ENCODE measurements around the gene FAM227B. TPM values are rescaled to one million over a fixed set of nuclear protein-coding genes. Genes with fewer than 3 reads are reported as not detected.
"Not testable (repeated sequence)": the region's sequence is repeated elsewhere in the genome, so short reads cannot be mapped to it uniquely, and the experiment has no call there.

The FAM227B gene
- total RNA-seq, 1 donor from 2014 or later: 25.1 TPM

DNA sequence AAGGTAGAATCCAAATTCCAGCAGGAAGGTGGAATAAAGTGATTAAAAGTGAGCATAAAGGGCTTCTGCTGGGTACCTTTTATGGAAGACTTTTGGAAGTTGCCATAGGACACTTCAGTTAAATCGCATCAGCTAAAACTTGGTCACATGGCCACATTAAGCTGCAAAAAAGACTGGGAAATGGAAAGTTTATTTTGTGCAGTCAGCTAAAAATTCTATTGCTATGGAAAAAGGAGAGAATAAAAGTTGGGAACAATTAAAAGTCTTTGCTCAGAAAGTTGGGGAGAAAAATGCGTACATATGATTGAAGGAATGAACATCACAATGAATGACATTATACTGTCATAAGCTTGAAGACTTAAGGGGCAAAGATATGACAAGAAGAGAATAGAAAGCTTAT, 148.3 kb downstream of the FAM227B start:
- no peak overlapping the region for H2AFZ ChIP-seq (replicated peaks)
- Mint-ChIP-seq H3K27me3 (ENCODE audit: insufficient read depth, low read depth) (no peaks in the 10 kb centered on the region), H3K4me1 (peaks cover 5% of the 10 kb centered on the region), H3K4me3 (no peak overlapping the region), H3K9me3 (no peaks in the 10 kb centered on the region), H3K27ac (no peak overlapping the region), H3K36me3 (no peaks in the 10 kb centered on the region)
- no peaks in the 10 kb centered on the region for H3K36me3 ChIP-seq
- no peak overlapping the region for H3K27ac ChIP-seq
- H3K4me2 ChIP-seq: no peak overlapping the region
- H3F3A ChIP-seq (ENCODE audit: low read depth): no peaks in the 10 kb centered on the region
- no peaks in the 10 kb centered on the region for H4K20me1 ChIP-seq (ENCODE audit: low read depth)
- no peaks in the 10 kb centered on the region for H3K9me3 ChIP-seq (ENCODE audit: low read depth)
- H3K9ac ChIP-seq: no peak overlapping the region
- H3K4me1 ChIP-seq: no peaks in the 10 kb centered on the region
- H3K4me3 ChIP-seq: no peak overlapping the region
- TF ChIP-seq EZH2 (IDR thresholded peaks at IDR 0.05) (no peak), EZH2phosphoT487 (IDR thresholded peaks at IDR 0.05) (no peak)
- TF ChIP-seq, protein P1, sequence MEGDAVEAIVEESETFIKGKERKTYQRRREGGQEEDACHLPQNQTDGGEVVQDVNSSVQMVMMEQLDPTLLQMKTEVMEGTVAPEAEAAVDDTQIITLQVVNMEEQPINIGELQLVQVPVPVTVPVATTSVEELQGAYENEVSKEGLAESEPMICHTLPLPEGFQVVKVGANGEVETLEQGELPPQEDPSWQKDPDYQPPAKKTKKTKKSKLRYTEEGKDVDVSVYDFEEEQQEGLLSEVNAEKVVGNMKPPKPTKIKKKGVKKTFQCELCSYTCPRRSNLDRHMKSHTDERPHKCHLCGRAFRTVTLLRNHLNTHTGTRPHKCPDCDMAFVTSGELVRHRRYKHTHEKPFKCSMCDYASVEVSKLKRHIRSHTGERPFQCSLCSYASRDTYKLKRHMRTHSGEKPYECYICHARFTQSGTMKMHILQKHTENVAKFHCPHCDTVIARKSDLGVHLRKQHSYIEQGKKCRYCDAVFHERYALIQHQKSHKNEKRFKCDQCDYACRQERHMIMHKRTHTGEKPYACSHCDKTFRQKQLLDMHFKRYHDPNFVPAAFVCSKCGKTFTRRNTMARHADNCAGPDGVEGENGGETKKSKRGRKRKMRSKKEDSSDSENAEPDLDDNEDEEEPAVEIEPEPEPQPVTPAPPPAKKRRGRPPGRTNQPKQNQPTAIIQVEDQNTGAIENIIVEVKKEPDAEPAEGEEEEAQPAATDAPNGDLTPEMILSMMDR (IDR thresholded peaks at IDR 0.05): no peak
- H3K79me2 ChIP-seq (ENCODE audit: low read depth): no peaks in the 10 kb centered on the region
- no peaks in the 10 kb centered on the region for H3K27me3 ChIP-seq
- no peak for DNase-seq (ENCODE audit: low spot score)

- no peak overlapping the region for H3K27ac ChIP-seq
- no peaks in the 10 kb centered on the region for H4K20me1 ChIP-seq (ENCODE audit: low read depth)
- H3K9ac ChIP-seq: no peak overlapping the region
- DNase-seq (ENCODE audit: low spot score): no peak
- no peaks in the 10 kb centered on the region for H3K79me2 ChIP-seq (ENCODE audit: low read depth)
- H3K4me1 Mint-ChIP-seq: peaks cover 5% of the 10 kb centered on the region
- no peaks in the 10 kb centered on the region for H3K27me3 Mint-ChIP-seq (ENCODE audit: insufficient read depth, low read depth)
- TF ChIP-seq, protein P1 (IDR thresholded peaks at IDR 0.05): no peak
- no peak for TF ChIP-seq EZH2 (IDR thresholded peaks at IDR 0.05)
- TF ChIP-seq EZH2phosphoT487 (IDR thresholded peaks at IDR 0.05): no peak
- H3K36me3 Mint-ChIP-seq: no peaks in the 10 kb centered on the region
- no peaks in the 10 kb centered on the region for H3K27me3 ChIP-seq
- H3F3A ChIP-seq (ENCODE audit: low read depth): no peaks in the 10 kb centered on the region
- no peak overlapping the region for H3K4me3 Mint-ChIP-seq
- H2AFZ ChIP-seq (replicated peaks): no peak overlapping the region
- H3K9me3 ChIP-seq (ENCODE audit: low read depth): no peaks in the 10 kb centered on the region
- H3K9me3 Mint-ChIP-seq: no peaks in the 10 kb centered on the region
- no peak overlapping the region for H3K4me3 ChIP-seq
- H3K4me1 ChIP-seq: no peaks in the 10 kb centered on the region
- H3K4me2 ChIP-seq: no peak overlapping the region
- H3K36me3 ChIP-seq: no peaks in the 10 kb centered on the region
- H3K27ac Mint-ChIP-seq: no peak overlapping the region
Measured at GRCh38 chr15:49471733-49472132, 148.9 kb downstream of the FAM227B start.

GRCh38 chr15:49471248-49471647, 149.4 kb downstream of the FAM227B start:
- DNase-seq (ENCODE audit: low spot score): peak; percentile 23
- H3K27me3 Mint-ChIP-seq (ENCODE audit: insufficient read depth, low read depth); H3K36me3 Mint-ChIP-seq; H3K9me3 Mint-ChIP-seq; H3F3A ChIP-seq (ENCODE audit: low read depth); H3K9me3 ChIP-seq (ENCODE audit: low read depth); H3K4me1 Mint-ChIP-seq; H3K4me2 ChIP-seq; H3K27ac Mint-ChIP-seq; H3K4me3 ChIP-seq; H3K9ac ChIP-seq; H3K4me1 ChIP-seq; H3K36me3 ChIP-seq; H4K20me1 ChIP-seq (ENCODE audit: low read depth); H3K4me3 Mint-ChIP-seq; H3K27ac ChIP-seq; H3K79me2 ChIP-seq (ENCODE audit: low read depth); H3K27me3 ChIP-seq; H2AFZ ChIP-seq (replicated peaks): not testable (repeated sequence)
- TF ChIP-seq, protein P1 (IDR thresholded peaks at IDR 0.05): peak; percentile 47

- Histone ChIP-seq H3K4me3 (no peak overlapping the region), H4K20me1 (ENCODE audit: low read depth) (no peaks in the 10 kb centered on the region), H3K9ac (no peak overlapping the region), H2AFZ (replicated peaks) (no peak overlapping the region), H3K4me2 (no peak overlapping the region), H3K27ac (no peak overlapping the region), H3K4me1 (no peaks in the 10 kb centered on the region), H3F3A (ENCODE audit: low read depth) (no peaks in the 10 kb centered on the region), H3K27me3 (no peaks in the 10 kb centered on the region), H3K9me3 (ENCODE audit: low read depth) (no peaks in the 10 kb centered on the region), H3K79me2 (ENCODE audit: low read depth) (no peaks in the 10 kb centered on the region), H3K36me3 (no peaks in the 10 kb centered on the region)
- H3K9me3 Mint-ChIP-seq: no peaks in the 10 kb centered on the region
- H3K4me3 Mint-ChIP-seq: no peak overlapping the region
- H3K27me3 Mint-ChIP-seq (ENCODE audit: insufficient read depth, low read depth): peaks cover 2% of the 10 kb centered on the region
- H3K27ac Mint-ChIP-seq: no peak overlapping the region
- H3K36me3 Mint-ChIP-seq: no peaks in the 10 kb centered on the region
- H3K4me1 Mint-ChIP-seq: peaks cover 5% of the 10 kb centered on the region
- no peak for TF ChIP-seq EZH2phosphoT487 (IDR thresholded peaks at IDR 0.05)
- TF ChIP-seq, protein P1 (IDR thresholded peaks at IDR 0.05): no peak
- DNase-seq (ENCODE audit: low spot score): no peak
Measured at GRCh38 chr15:49468481-49468839, 152.2 kb downstream of the FAM227B start.
